Activated B cell treated with CpG ODN at 0.5 μM for 24 hours (primary cell): ENCODE results near the gene C11orf91. TPM values are rescaled to one million over a fixed set of nuclear protein-coding genes. Genes with fewer than 3 reads are reported as not detected.

Source experiments
- ATAC-seq: fragments of 200-7000 bp; cut with Tn5 transposase; one replicate; pipeline ENCODE4 v1.10.0; 2021; ENCODE audit warnings: low read depth, mild to moderate bottlenecking, moderate library complexity
- CTCF ChIA-PET: fragments of 350-600 bp; sonication (Branson Sonifier 250); formaldehyde crosslinking; loops from one replicate; lab custom pipeline; 2021; ENCODE audit warnings: antibody characterized with exemption; lab: Charles Lee
- POLR2A ChIA-PET: fragments of 350-600 bp; sonication (Branson Sonifier 250); formaldehyde crosslinking; loops from one replicate; lab custom pipeline; 2021; ENCODE audit warnings: antibody characterized with exemption; lab: Charles Lee
- DNase-seq: peaks from one replicate; pipeline ENCODE4 v3.0.0; 2022
- H3K27ac Mint-ChIP-seq: one replicate; pipeline ENCODE4 v1.8.0; 2020; ENCODE audit warnings: mixed read lengths
- H3K27me3 Mint-ChIP-seq: one replicate; pipeline ENCODE4 v1.8.0; 2021; ENCODE audit warnings: mixed read lengths
- H3K36me3 Mint-ChIP-seq: one replicate; pipeline ENCODE4 v1.8.0; 2021; ENCODE audit warnings: low read depth, mixed read lengths
- H3K4me1 Mint-ChIP-seq: one replicate; pipeline ENCODE4 v1.8.0; 2021; ENCODE audit warnings: mixed read lengths
- H3K4me3 Mint-ChIP-seq: one replicate; pipeline ENCODE4 v1.8.0; 2020; ENCODE audit warnings: mild to moderate bottlenecking, mixed read lengths
- H3K9me3 Mint-ChIP-seq: one replicate; pipeline ENCODE4 v1.8.0; 2020; ENCODE audit warnings: mixed read lengths
- CTCF ChIP-seq: fragments of 200-600 bp; IDR thresholded peaks from one replicate; pipeline ENCODE4 v1.8.0; 2022; ENCODE audit warnings: antibody characterized with exemption, mild to moderate bottlenecking
- intact Hi-C: fragments of 100-400 bp; cut with micrococcal nuclease; formaldehyde crosslinking; loops from one replicate; pipeline ENCODE4 v1.15.1; 2024
- total RNA-seq: library from RNA; stranded (reverse); gene quantifications from 2 replicates; pipeline ENCODE4 v1.2.3, GENCODE V29; 2022

C11orf91 gene
- total RNA-seq, 1 donor from 2014 or later = 0.49 TPM

GRCh38 chr11:33725496-33725895 lies 24.9 kb upstream of the C11orf91 start:
- intact Hi-C loops = no loop called here
- CTCF ChIA-PET = interaction anchor here (1.1 to 4.1 kb wide), 2 partner anchors 9 to 17 kb away, joined by 3 to 16 read pairs; no protein-coding TSS in a partner anchor
- no peak for TF ChIP-seq CTCF
- POLR2A ChIA-PET = interaction anchor here (0.6 kb wide), 1 partner anchor 11 kb away, joined by 4 read pairs; no protein-coding TSS in a partner anchor
- peaks cover 32% of the 10 kb centered on the region for H3K4me1 Mint-ChIP-seq
- peaks cover 11% of the 10 kb centered on the region for H3K36me3 Mint-ChIP-seq
- H3K4me3 Mint-ChIP-seq = no peak overlapping the region
- ATAC-seq (no peak), DNase-seq (no peak)
- no peak overlapping the region for H3K27ac Mint-ChIP-seq
- H3K9me3 Mint-ChIP-seq = no peaks in the 10 kb centered on the region
- H3K27me3 Mint-ChIP-seq = no peaks in the 10 kb centered on the region

GRCh38 chr11:33724644-33725035 lies 24.0 kb upstream of the C11orf91 start:
- POLR2A ChIA-PET = interaction anchor here (0.6 kb wide), 1 partner anchor 12 kb away, joined by 4 read pairs; no protein-coding TSS in a partner anchor

GRCh38 chr11:33723238-33723881 lies 22.7 kb upstream of the C11orf91 start:
- ATAC-seq (no peak), DNase-seq (no peak)
- no peaks in the 10 kb centered on the region for H3K9me3 Mint-ChIP-seq
- intact Hi-C loops = no loop called here
- no peak overlapping the region for H3K27ac Mint-ChIP-seq
- POLR2A ChIA-PET = no interaction called here
- peaks cover 32% of the 10 kb centered on the region for H3K4me1 Mint-ChIP-seq
- no peaks in the 10 kb centered on the region for H3K27me3 Mint-ChIP-seq
- peaks cover 27% of the 10 kb centered on the region for H3K36me3 Mint-ChIP-seq
- no peak for TF ChIP-seq CTCF
- CTCF ChIA-PET = interaction anchor here (1.1 to 4.1 kb wide), 2 partner anchors 19 to 358 kb away, joined by 3 to 16 read pairs; no protein-coding TSS in a partner anchor
- H3K4me3 Mint-ChIP-seq = no peak overlapping the region

More at GRCh38 chr11:33724644-33725035, 24.0 kb upstream of the C11orf91 start:
- peaks cover 18% of the 10 kb centered on the region for H3K36me3 Mint-ChIP-seq
- H3K27me3 Mint-ChIP-seq = no peaks in the 10 kb centered on the region
- CTCF ChIA-PET = interaction anchor here (1.1 to 4.1 kb wide), 2 partner anchors 18 to 359 kb away, joined by 3 to 16 read pairs; no protein-coding TSS in a partner anchor
- no peaks in the 10 kb centered on the region for H3K9me3 Mint-ChIP-seq
- ATAC-seq (peak; percentile 28), DNase-seq (no peak)
- no peak for TF ChIP-seq CTCF
- intact Hi-C loops = no loop called here
- H3K4me3 Mint-ChIP-seq = no peak overlapping the region
- H3K27ac Mint-ChIP-seq = no peak overlapping the region
- peaks cover 32% of the 10 kb centered on the region for H3K4me1 Mint-ChIP-seq

- DNase-seq (no peak), ATAC-seq (peak; percentile 18)
- TF ChIP-seq CTCF = no peak
- Mint-ChIP-seq H3K9me3 (no peaks in the 10 kb centered on the region), H3K27me3 (no peaks in the 10 kb centered on the region), H3K27ac (no peak overlapping the region), H3K36me3 (peaks cover 27% of the 10 kb centered on the region), H3K4me3 (no peak overlapping the region), H3K4me1 (peaks cover 30% of the 10 kb centered on the region)
- intact Hi-C loops = no loop called here
- CTCF ChIA-PET = interaction anchor here (1.5 to 4.1 kb wide), 2 partner anchors 20 kb away, joined by 4 to 16 read pairs; no protein-coding TSS in a partner anchor
- POLR2A ChIA-PET = no interaction called here
These were observed 22.1 kb upstream of the C11orf91 start for GRCh38 chr11:33722590-33723234.

GRCh38 chr11:33721984-33722383 lies 21.4 kb upstream of the C11orf91 start:
- no peak overlapping the region for H3K4me3 Mint-ChIP-seq
- no peaks in the 10 kb centered on the region for H3K9me3 Mint-ChIP-seq
- H3K27me3 Mint-ChIP-seq = no peaks in the 10 kb centered on the region
- no peak for DNase-seq
- TF ChIP-seq CTCF = no peak
- ATAC-seq = no peak
- ChIA-PET POLR2A (no interaction called here), CTCF (interaction anchor here (1.5 kb wide), 1 partner anchor 20 kb away, joined by 4 read pairs; no protein-coding TSS in a partner anchor)
- intact Hi-C loops = no loop called here
- H3K27ac Mint-ChIP-seq = no peak overlapping the region
- peaks cover 34% of the 10 kb centered on the region for H3K36me3 Mint-ChIP-seq
- H3K4me1 Mint-ChIP-seq = peaks cover 27% of the 10 kb centered on the region
